ENCODE data around the gene FAM168A. TPM values are rescaled to one million over a fixed set of nuclear protein-coding genes. Genes with fewer than 3 reads are reported as not detected.

Gene FAM168A
- total RNA-seq, 1 experiment from 2014 or later: 25.9 TPM

DNA sequence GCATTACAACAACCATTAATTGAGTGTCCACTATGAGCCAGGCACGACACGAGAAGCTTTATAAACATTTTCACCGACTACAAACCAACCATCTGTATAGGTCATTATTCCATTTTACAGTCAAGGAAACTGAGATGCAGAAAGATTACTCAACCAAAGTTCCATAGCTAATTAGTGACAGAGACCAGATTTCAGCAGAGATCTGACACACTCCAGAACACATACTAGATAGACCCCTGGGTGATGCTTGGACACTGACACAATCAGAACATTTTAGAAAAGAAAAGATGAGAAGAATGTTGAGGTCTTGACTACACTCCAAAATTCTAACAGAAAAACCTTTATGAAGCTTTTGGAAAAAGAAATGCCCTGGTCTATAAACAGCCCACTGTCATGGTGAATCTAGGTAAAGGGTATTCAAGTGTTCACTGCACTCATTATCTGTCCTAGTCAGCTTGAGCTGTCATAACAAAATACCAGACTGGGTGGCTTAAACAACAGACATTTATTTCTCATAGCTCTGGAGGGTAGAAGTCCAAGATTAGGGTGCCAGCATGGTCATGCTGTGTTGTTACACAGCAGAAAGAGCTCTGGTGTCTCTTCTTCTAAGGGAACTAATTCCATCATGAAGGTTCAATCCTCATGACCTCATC, 132.8 kb downstream of the FAM168A start:
- DNase-seq (ENCODE audit: low spot score) (no peak), ATAC-seq (no peak)
- no peak overlapping the region for H3K27ac Mint-ChIP-seq
- ChIA-PET POLR2A (no interaction called here), CTCF (interaction anchor here (1.8 to 3.5 kb wide), 3 partner anchors 14 to 196 kb away, joined by 6 to 30 read pairs (median 18); no protein-coding TSS in a partner anchor)
- no peak overlapping the region for H3K4me3 Mint-ChIP-seq
- H3K4me1 Mint-ChIP-seq: no peaks in the 10 kb centered on the region
- H3K36me3 Mint-ChIP-seq: no peaks in the 10 kb centered on the region
- TF ChIP-seq NFATC4 (CRISPR knock-in tag; IDR thresholded peaks at IDR 0.05) (no peak), NFYB (CRISPR knock-in tag; conservative IDR thresholded peaks at IDR 0.05; ENCODE audit: low read depth) (no peak), EMX1 (CRISPR knock-in tag; IDR thresholded peaks at IDR 0.05) (no peak), OVOL2 (CRISPR knock-in tag; IDR thresholded peaks at IDR 0.05; ENCODE audit: borderline replicate concordance) (no peak), ATF2 (CRISPR knock-in tag; IDR thresholded peaks at IDR 0.05; ENCODE audit: borderline replicate concordance, low read depth) (no peak), ZBTB21 (CRISPR knock-in tag; IDR thresholded peaks at IDR 0.05; ENCODE audit: borderline replicate concordance) (no peak), IRF1 (CRISPR knock-in tag; IDR thresholded peaks at IDR 0.05) (no peak), CREB1 (CRISPR knock-in tag; IDR thresholded peaks at IDR 0.05) (no peak), TEAD4 (CRISPR knock-in tag; IDR thresholded peaks at IDR 0.05) (no peak)
- H3K9me3 Mint-ChIP-seq: no peaks in the 10 kb centered on the region
- no peaks in the 10 kb centered on the region for H3K27me3 Mint-ChIP-seq (ENCODE audit: low read depth)

DNA sequence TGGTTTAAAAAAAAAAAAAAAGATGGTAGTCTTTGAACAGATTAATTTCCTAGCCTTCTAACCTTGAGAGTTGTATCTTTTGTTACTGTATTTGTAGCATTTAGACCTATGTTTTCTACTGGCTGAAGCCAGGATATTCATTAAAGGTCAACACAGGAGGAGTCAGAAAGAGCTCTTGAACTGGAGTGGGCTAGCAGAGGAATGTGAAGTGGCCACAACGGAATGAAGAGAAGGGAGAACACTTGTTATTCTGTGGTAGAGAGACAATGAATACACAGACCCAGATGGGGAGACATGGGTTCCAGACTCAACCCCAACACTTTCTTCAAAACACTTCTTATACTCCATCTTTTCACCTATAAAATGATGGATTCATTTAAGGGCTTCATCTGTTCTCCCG, 133.6 kb downstream of the FAM168A start:
- Mint-ChIP-seq H3K27ac (no peak overlapping the region), H3K4me1 (no peaks in the 10 kb centered on the region), H3K4me3 (no peak overlapping the region), H3K9me3 (no peaks in the 10 kb centered on the region), H3K36me3 (no peaks in the 10 kb centered on the region), H3K27me3 (ENCODE audit: low read depth) (no peaks in the 10 kb centered on the region)
- TF ChIP-seq PRRX2 (CRISPR knock-in tag; IDR thresholded peaks at IDR 0.05) (no peak), CREM (CRISPR knock-in tag; IDR thresholded peaks at IDR 0.05) (no peak), HMGA2 (CRISPR knock-in tag; IDR thresholded peaks at IDR 0.05) (no peak), ZNF416 (CRISPR knock-in tag; IDR thresholded peaks at IDR 0.05) (no peak), ATF6 (CRISPR knock-in tag; IDR thresholded peaks at IDR 0.05) (no peak), RORB (CRISPR knock-in tag; IDR thresholded peaks at IDR 0.05) (no peak), GRHL2 (CRISPR knock-in tag; IDR thresholded peaks at IDR 0.05; ENCODE audit: insufficient replicate concordance, severe bottlenecking) (no peak), ETV6 (CRISPR knock-in tag; IDR thresholded peaks at IDR 0.05) (no peak), AR (CRISPR knock-in tag; IDR thresholded peaks at IDR 0.05) (no peak), ZNF232 (CRISPR knock-in tag; IDR thresholded peaks at IDR 0.05) (no peak), ELF4 (CRISPR knock-in tag; IDR thresholded peaks at IDR 0.05; ENCODE audit: low read depth) (no peak), ZMAT4 (CRISPR knock-in tag; IDR thresholded peaks at IDR 0.05) (no peak), SP1 (CRISPR knock-in tag; conservative IDR thresholded peaks at IDR 0.05) (no peak)
- TF ChIP-seq, protein P1, sequence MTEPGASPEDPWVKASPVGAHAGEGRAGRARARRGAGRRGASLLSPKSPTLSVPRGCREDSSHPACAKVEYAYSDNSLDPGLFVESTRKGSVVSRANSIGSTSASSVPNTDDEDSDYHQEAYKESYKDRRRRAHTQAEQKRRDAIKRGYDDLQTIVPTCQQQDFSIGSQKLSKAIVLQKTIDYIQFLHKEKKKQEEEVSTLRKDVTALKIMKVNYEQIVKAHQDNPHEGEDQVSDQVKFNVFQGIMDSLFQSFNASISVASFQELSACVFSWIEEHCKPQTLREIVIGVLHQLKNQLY (CRISPR knock-in tag; IDR thresholded peaks at IDR 0.05): no peak
- POLR2A ChIA-PET: no interaction called here
- no peak for DNase-seq (ENCODE audit: low spot score)
- no peak for ATAC-seq
- CTCF ChIA-PET: interaction anchor here (0.7 to 3.5 kb wide), 3 partner anchors 14 to 1487 kb away, joined by 3 to 30 read pairs (median 18); no protein-coding TSS in a partner anchor
